ENCODE measurements around the gene PPARGC1A. TPM values are rescaled to one million over a fixed set of nuclear protein-coding genes. Genes with fewer than 3 reads are reported as not detected.

The PPARGC1A gene
- total and polyA plus RNA-seq, 2 of the 13 experiments (the other 11 are each of a cell fraction or from before 2014, with no cell fraction given): 20.7 to 37.3 TPM

DNA sequence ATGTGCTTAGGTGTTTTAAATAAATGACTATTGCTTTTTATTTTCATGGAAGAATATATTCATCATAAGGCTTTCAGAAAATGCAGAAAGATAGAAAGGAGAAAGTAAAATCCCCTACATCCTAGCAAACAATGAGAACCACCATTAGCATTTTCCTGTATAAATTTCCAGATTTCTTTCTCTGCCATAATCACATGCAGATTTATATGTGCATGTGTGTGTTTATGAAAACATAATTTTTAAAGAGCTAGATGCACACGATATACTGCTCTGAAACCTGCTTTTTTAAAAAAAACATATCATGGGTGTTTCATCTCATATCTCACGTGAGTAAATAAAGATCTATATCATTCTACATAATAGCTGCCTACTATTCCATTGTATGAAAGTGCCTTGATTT is 26.4 kb upstream of the PPARGC1A start (continued):
- no peak for TF ChIP-seq TBX2 (CRISPR knock-in tag; IDR thresholded peaks at IDR 0.05; ENCODE audit: borderline replicate concordance)
- no peak for TF ChIP-seq PAWR (CRISPR knock-in tag; IDR thresholded peaks at IDR 0.05; ENCODE audit: borderline replicate concordance)
- no peak for TF ChIP-seq SYNCRIP (IDR thresholded peaks at IDR 0.05; ENCODE audit: insufficient read depth, low read depth, low read length)
- no peak for TF ChIP-seq ZNF550 (CRISPR knock-in tag; IDR thresholded peaks at IDR 0.05; ENCODE audit: borderline replicate concordance)
- no peak for TF ChIP-seq ZNF274 (CRISPR knock-in tag; IDR thresholded peaks at IDR 0.05)
- no peak for TF ChIP-seq HMGA1 (CRISPR knock-in tag; conservative IDR thresholded peaks at IDR 0.05)

DNA sequence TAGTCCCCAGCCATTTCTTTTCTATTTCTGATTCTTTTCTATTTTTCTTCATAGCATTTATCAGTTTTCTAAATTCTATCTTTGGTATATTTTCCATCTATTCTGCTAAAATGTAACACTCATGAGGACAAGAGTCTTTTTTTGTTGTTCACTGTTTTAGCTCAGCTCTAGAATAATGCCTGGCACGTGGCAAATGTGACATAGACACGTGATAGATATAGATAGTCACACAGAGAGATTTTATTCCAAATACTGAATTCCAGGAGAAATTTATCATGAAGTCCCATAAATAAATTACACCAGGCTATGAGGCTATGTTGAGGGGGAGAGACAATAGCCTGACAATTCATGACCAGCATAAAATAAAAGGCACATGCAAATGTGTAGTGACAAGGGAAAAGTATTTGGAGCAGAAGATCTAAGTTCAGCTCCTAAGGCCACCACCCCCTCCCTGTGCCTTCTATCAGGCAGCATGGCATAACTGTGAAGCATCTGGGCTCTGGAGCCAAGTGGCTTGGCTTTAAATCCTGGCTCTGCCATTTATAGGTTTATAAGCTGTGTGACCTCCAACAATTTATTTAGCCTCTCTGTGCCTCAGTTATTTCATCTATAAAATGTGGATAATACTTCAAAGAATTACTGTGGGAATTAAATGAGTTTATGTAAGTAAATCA is 25.7 kb upstream of the PPARGC1A start:
- no peaks in the 10 kb centered on the region for H3K9me3 ChIP-seq (ENCODE audit: low read length)
- no peaks in the 10 kb centered on the region; a peak in 1 of 5 replicates for H3K27me3 ChIP-seq (ENCODE audit: control insufficient read depth in 1 of 2, insufficient read depth in 2 of 2, low read length in 2 of 2)
- CTCF ChIA-PET (ENCODE audit: low intra/inter-chr PET ratio, low total read pairs): no interaction called here
- H4K20me1 ChIP-seq (ENCODE audit: insufficient read depth, low read length): no peaks in the 10 kb centered on the region
- FAIRE-seq (no peak), DNase-seq (ENCODE audit: low spot score) (no peak), ATAC-seq (no peak)
- H2AFZ ChIP-seq (ENCODE audit: low read length): no peak overlapping the region
- TF ChIP-seq NKX3-1 (CRISPR knock-in tag; IDR thresholded peaks at IDR 0.05): no peak
- TF ChIP-seq, protein P1, sequence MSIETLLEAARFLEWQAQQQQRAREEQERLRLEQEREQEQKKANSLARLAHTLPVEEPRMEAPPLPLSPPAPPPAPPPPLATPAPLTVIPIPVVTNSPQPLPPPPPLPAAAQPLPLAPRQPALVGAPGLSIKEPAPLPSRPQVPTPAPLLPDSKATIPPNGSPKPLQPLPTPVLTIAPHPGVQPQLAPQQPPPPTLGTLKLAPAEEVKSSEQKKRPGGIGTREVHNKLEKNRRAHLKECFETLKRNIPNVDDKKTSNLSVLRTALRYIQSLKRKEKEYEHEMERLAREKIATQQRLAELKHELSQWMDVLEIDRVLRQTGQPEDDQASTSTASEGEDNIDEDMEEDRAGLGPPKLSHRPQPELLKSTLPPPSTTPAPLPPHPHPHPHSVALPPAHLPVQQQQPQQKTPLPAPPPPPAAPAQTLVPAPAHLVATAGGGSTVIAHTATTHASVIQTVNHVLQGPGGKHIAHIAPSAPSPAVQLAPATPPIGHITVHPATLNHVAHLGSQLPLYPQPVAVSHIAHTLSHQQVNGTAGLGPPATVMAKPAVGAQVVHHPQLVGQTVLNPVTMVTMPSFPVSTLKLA (IDR thresholded peaks at IDR 0.05): peak; percentile 92
- no peaks in the 10 kb centered on the region for H3K36me3 ChIP-seq (replicated peaks in 1 of 2; ENCODE audit: control insufficient read depth in 1 of 2, insufficient read depth in 2 of 2, low read length in 2 of 2)
- intact Hi-C loops (cut with micrococcal nuclease; ENCODE audit: unreplicated experiment) (no loop called here), in situ Hi-C loops (cut with HindIII; ENCODE audit: extremely low pct_ligation_motif_present, low pct_unique_long_range_greater_than_20kb) (no loop called here)
- H3K4me2 ChIP-seq (ENCODE audit: low read depth, low read length): no peak overlapping the region
- 18% methylated on average over 2 of the region's 2 CpGs for WGBS (ENCODE audit: low lambda C conversion rate)
- no peaks in the 10 kb centered on the region for H3K79me2 ChIP-seq (ENCODE audit: insufficient read depth, low read length)
- no peak overlapping the region for H3K27ac ChIP-seq (ENCODE audit: extremely low read length, insufficient read depth, low read length)
- POLR2A ChIA-PET: no interaction called here
- BruUV-seq (replicated peaks): no TSS peak
- no peak overlapping the region for H3K9ac ChIP-seq (ENCODE audit: insufficient read depth, low read depth, low read length)
- H3K4me3 ChIP-seq (replicated peaks in 1 of 3; ENCODE audit: insufficient read depth in 1 of 3, low read depth in 2 of 3, low read length in 3 of 3): no peak overlapping the region
- no peaks in the 10 kb centered on the region for H3K4me1 ChIP-seq (ENCODE audit: insufficient read depth, low read length)

Data from HepG2 (cell line).